GM18511 (cell line): ENCODE measurements around the gene GUCY2D.
"Not testable (repeated sequence)": the region's sequence is repeated elsewhere in the genome, so short reads cannot be mapped to it uniquely, and the experiment has no call there.

Source experiments
- ATAC-seq: cut with Tn5 transposase; IDR thresholded peaks from one replicate; pipeline ENCODE4 v1.9.1; 2021; ENCODE audit warnings: mild to moderate bottlenecking, moderate library complexity; ENCODE audit not compliant: unreplicated experiment

Gene GUCY2D

GRCh38 chr17:8041249-8041928, 39.0 kb downstream of the GUCY2D start:
- no peak for ATAC-seq

- no peak for ATAC-seq
Observed at GRCh38 chr17:8041979-8042378, 39.6 kb downstream of the GUCY2D start.

GRCh38 chr17:8044819-8045810, 42.7 kb downstream of the GUCY2D start:
- no peak for ATAC-seq

- no peak for ATAC-seq
Observed at GRCh38 chr17:8046306-8046928, 44.0 kb downstream of the GUCY2D start.

- ATAC-seq: no peak
Observed at GRCh38 chr17:8046929-8047768, 44.7 kb downstream of the GUCY2D start.

DNA sequence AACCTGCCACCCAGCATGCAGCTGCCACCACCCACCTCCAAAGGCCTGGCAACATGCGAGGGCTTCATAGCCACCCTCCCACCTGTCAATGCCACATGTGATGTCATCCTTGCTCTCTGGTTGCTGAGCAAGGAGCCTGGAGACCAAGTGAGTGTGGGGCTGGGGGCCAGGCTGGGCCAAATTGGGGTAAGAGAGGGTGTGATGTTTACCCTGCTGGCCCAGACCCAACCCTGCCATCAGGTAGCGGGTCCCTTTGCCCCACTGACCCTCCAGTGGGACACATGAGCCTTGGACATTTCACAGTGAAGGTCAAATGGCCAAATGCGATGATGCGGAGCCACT, 45.3 kb downstream of the GUCY2D start:
- no peak for ATAC-seq

- ATAC-seq: no peak
Observed at GRCh38 chr17:8048236-8048635, 45.8 kb downstream of the GUCY2D start.

DNA sequence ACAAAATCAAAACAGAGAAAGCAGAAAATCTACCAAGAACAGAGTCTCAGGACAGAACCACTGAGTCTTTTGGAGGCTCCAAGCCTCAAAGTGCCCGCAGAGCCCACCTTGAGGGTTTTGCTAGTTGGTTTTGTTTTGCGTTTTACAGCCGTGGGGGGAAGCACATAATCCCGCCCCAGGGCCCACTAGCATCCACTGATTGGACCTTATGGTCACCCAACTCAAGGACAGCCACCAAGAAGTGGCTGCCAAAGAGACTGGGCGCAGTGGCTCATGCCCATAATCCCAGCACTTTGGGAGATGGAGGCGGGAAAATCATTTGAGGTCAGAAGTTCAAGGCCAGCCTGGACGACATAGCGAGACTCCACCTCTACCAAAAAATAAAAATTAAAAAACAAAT, 46.3 kb downstream of the GUCY2D start:
- no peak for ATAC-seq

- ATAC-seq: no peak
Observed at GRCh38 chr17:8051831-8052230, 49.4 kb downstream of the GUCY2D start.

DNA sequence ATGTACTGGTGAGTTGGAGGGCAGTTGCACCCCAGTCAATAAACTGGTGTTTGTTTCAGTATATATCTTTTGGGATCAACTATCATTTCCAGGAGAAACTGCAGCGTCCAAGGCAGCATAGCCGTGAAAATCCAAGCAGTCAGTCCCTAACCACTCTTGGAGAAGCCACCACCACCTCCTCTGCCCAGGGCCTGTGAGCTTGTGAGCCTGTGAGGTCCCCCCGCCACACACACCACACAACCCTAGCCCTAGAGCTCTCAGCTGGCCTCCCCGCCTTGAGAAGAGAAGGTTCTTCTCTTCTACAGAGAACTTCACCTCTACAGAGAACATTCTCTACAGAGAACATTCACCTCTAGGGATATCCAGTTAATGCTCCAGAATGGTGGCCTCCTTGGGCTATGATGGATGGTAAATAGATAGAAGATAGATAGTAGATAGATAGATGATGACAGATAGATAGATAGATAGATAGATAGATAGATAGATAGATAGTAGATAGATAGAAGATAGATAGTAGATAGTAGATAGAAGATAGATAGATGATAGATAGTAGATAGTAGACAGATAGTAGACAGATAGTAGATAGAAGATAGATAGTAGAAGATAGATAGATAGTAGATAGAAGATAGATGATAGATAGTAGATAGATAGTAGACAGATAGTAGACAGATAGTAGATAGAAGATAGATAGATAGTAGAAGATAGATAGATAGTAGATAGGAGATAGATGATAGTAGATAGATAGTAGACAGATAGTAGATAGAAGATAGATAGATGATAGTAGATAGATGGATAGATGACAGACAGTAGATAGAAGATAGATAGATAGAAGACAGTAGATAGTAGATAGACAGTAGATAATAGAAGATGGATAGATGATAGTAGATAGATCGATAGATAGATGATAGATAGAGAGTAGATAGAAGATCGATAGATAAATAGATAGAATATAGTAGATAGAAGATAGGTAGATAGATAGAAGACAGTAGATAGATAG, 50.1 kb downstream of the GUCY2D start:
- ATAC-seq: no peak

DNA sequence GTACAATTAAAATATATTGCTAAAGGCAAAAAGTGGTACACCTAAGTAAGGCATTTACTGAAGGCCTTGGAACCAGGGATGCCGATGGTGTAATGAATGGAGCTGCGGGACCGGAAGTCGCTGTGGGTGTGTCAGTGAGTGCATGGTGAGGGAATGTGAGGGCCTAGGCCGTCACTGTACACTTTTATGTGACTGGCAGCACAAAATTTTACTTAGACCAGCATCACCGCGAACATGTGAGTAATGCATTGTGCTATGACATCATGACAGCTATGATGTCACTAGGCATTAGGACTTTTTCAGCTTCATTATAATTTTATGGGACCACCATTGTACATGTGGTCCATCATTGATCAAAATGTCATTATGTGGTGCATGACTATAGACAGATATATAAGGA, 51.2 kb downstream of the GUCY2D start:
- ATAC-seq: no peak

- no peak for ATAC-seq
Observed at GRCh38 chr17:8055851-8056231, 53.4 kb downstream of the GUCY2D start.

GRCh38 chr17:8056232-8056975, 54.0 kb downstream of the GUCY2D start:
- ATAC-seq: peak; percentile 60

DNA sequence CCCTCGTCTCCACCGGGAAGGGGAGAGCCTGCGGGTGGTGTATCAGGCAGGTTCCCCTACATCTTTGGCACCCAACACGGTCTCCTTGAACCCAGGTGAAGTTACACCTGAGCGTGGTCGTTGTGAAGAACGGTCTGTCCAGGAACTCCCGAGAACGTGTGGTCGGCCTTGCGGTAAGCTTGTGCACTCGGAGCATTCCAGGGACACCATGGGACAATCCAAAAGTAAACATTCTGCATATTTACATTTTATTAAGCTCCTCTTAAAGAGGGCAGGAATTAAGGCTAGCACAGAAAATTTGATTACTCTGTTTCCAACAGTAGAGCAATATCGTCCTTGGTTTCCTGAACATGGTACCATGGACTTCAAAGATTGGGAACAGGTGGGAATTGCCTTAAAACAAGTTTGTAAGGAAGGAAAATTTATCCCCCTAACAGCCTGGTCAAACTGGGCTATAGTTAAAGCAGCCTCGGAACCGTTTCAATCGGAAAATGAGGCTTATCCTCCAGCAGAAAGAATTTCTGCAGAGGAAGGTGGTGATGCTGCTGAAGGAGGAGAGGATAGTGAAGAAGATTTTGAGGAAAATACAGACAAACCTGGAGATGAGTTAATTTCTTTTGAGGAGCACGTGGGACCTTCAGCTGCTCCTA, 54.7 kb downstream of the GUCY2D start:
- no peak for ATAC-seq

DNA sequence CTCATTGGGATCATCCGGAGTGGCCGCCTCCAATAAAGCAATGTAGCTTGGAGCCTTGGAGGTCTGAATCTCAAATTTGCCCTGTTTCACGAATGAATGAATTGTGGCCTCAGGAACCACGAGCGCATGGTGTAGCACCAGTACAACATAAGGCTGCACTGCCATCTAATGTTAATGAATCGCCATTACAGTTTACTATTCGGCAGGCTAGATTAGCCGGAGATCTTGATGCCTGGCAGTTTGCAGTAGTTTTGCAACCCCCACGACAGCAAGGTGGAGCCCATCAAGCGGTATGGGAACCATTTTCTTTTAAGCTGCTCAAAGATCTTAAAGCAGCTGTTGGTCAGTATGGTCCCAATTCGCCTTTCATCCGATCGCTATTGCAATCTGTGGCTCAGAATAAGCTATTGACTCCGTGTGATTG, 55.3 kb downstream of the GUCY2D start:
- no peak for ATAC-seq

DNA sequence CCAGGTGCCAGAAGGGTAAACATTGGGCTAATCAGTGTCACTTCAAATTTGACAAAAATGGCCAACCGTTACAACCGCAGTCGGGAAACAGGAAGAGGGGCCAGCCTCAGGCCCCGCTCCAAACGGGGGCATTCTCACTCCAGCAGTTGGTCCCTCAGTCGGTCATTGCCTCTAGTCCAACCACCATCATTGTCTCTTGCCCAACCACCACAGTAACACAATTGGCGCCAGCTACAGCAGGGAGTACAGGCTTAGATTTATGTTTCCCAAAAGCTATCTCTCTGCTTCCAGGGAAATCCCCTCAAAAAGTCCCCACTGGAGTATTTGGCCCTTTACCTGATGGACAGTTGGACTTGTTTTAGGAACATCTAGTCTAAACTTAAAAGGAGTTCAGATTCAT, 56.7 kb downstream of the GUCY2D start:
- no peak for ATAC-seq

GRCh38 chr17:8060274-8060673, 57.9 kb downstream of the GUCY2D start:
- no peak for ATAC-seq

- ATAC-seq: not testable (repeated sequence)
Observed at GRCh38 chr17:8061851-8062250, 59.4 kb downstream of the GUCY2D start.
